Endothelial cell of umbilical vein (primary cell): ENCODE results near the gene CYP3A5. TPM values are rescaled to one million over a fixed set of nuclear protein-coding genes. Genes with fewer than 3 reads are reported as not detected.

Experiments used
- BruUV-seq: library from RNA; stranded (reverse); fragments of 400-500 nt; replicated peaks from 2 replicates; lab custom pipeline; 2021; lab: Mats Ljungman, UMichigan
- CTCF ChIA-PET: fragments of 300-600, 350-600 bp; sonication (Branson Sonifier 250); formaldehyde crosslinking; loops from one replicate; lab custom pipeline; 2021; ENCODE audit warnings: antibody characterized with exemption, inconsistent platforms; lab: Charles Lee
- POLR2A ChIA-PET: fragments of 300-600, 350-600 bp; sonication (Branson Sonifier 250); formaldehyde crosslinking; loops from one replicate; lab custom pipeline; 2021; ENCODE audit warnings: antibody characterized with exemption, inconsistent platforms; lab: Charles Lee
- DNase-seq: peaks from one replicate; pipeline ENCODE4 v3.0.0-alpha.2; 2011; ENCODE audit warnings: low read depth, low spot score
- FAIRE-seq: peaks from 2 replicates; lab custom pipeline; 2011; peaks lifted over from hg19 to GRCh38; lab: Jason Lieb, UNC
- H2AFZ ChIP-seq: 2 replicates; pipeline ENCODE4 v1.6.0; 2012; ENCODE audit warnings: low read depth, low read length, control low read depth, inconsistent platforms
- H3K27ac ChIP-seq: 2 replicates; pipeline ENCODE4 v1.5.1; 2011; ENCODE audit warnings: low read depth, mild to moderate bottlenecking, control low read depth, low read length, moderate library complexity; ENCODE audit not compliant: insufficient read depth
- H3K27me3 ChIP-seq, 2 experiments: 2 replicates each; pipeline versions ENCODE4 v1.6.0 to v1.6.1; 2011; ENCODE audit warnings: low read length in 2 of 2, mixed read lengths in 1 of 2; ENCODE audit not compliant: control insufficient read depth in 2 of 2, insufficient read depth in 2 of 2
- H3K36me3 ChIP-seq, 2 experiments: 2 replicates in 1 of 2; 3 replicates in 1 of 2; pipeline ENCODE4 v1.5.1; 2011; ENCODE audit warnings: low read length in 2 of 2, mild to moderate bottlenecking in 1 of 2, moderate library complexity in 1 of 2; ENCODE audit not compliant: control insufficient read depth in 2 of 2, insufficient read depth in 2 of 2; ENCODE audit errors: extremely low read depth in 1 of 2
- H3K4me1 ChIP-seq: 3 replicates; pipeline ENCODE4 v1.5.1; 2011; ENCODE audit warnings: mild to moderate bottlenecking, low read length; ENCODE audit not compliant: control insufficient read depth, insufficient read depth; ENCODE audit errors: extremely low read depth
- H3K4me2 ChIP-seq: 2 replicates; pipeline ENCODE4 v1.6.1; 2011; ENCODE audit warnings: low read length, control low read depth, mixed read lengths; ENCODE audit not compliant: insufficient read depth
- H3K4me3 ChIP-seq, 3 experiments: fragments of 200-600 bp in 1 of 3; sonication (generic), shearing (Covaris generic) in 1 of 3; replicated peaks in 1 of 3; 2 replicates each; pipeline ENCODE4 v1.5.1; 2011 to 2016; ENCODE audit warnings: control low read depth in 3 of 3, low read length in 3 of 3, mild to moderate bottlenecking in 2 of 3, inconsistent platforms in 1 of 3, low read depth in 1 of 3, moderate library complexity in 1 of 3; ENCODE audit not compliant: insufficient read depth in 1 of 3
- H3K79me2 ChIP-seq: 2 replicates; pipeline ENCODE4 v1.6.0; 2012; ENCODE audit warnings: low read length, inconsistent platforms; ENCODE audit not compliant: control insufficient read depth, insufficient read depth
- H3K9ac ChIP-seq: replicated peaks from 2 replicates; pipeline ENCODE3; 2011; ENCODE audit warnings: low read length, control low read depth; ENCODE audit not compliant: insufficient read depth; ENCODE audit errors: extremely low read depth
- H3K9me1 ChIP-seq: replicated peaks from 3 replicates; pipeline ENCODE4 v1.6.0; 2011; ENCODE audit warnings: mild to moderate bottlenecking, low read length; ENCODE audit not compliant: control insufficient read depth, insufficient read depth; ENCODE audit errors: extremely low read depth
- H3K9me3 ChIP-seq: replicated peaks from 2 replicates; pipeline ENCODE4 v1.5.1; 2012; ENCODE audit warnings: low read length, inconsistent platforms; ENCODE audit not compliant: control insufficient read depth, insufficient read depth
- H4K20me1 ChIP-seq: replicated peaks from 2 replicates; pipeline ENCODE3; 2011; ENCODE audit warnings: mild to moderate bottlenecking, low read length; ENCODE audit not compliant: control insufficient read depth, insufficient read depth; ENCODE audit errors: extremely low read depth
- EZH2 ChIP-seq: IDR thresholded peaks from 2 replicates; pipeline ENCODE4 v1.6.1; 2012; ENCODE audit warnings: borderline replicate concordance, low read depth, mild to moderate bottlenecking, moderate library complexity, low read length, inconsistent platforms; ENCODE audit not compliant: severe bottlenecking
- FOS ChIP-seq: IDR thresholded peaks from 2 replicates; pipeline ENCODE4 v1.6.1; 2011; ENCODE audit warnings: mild to moderate bottlenecking, low read length, moderate library complexity, borderline replicate concordance; ENCODE audit not compliant: insufficient read depth
- GATA2 ChIP-seq: IDR thresholded peaks from 2 replicates; pipeline ENCODE4 v1.7.0; 2011; ENCODE audit warnings: low read depth, mild to moderate bottlenecking, moderate library complexity, mixed read lengths, low read length; ENCODE audit not compliant: insufficient read length, insufficient read depth
- JUN ChIP-seq: IDR thresholded peaks from 2 replicates; pipeline ENCODE4 v1.6.1; 2011; ENCODE audit warnings: borderline replicate concordance, low read depth; ENCODE audit not compliant: insufficient read length, insufficient read depth
- MAX ChIP-seq: IDR thresholded peaks from 2 replicates; pipeline ENCODE4 v1.6.1; 2011; ENCODE audit not compliant: insufficient read depth, insufficient read length
- POLR2A ChIP-seq: IDR thresholded peaks from 2 replicates; pipeline ENCODE4 v1.6.1; 2012; ENCODE audit warnings: low read depth, mild to moderate bottlenecking, control low read depth, low read length
- POLR2AphosphoS5 ChIP-seq: IDR thresholded peaks from 2 replicates; pipeline ENCODE4 v1.6.1; 2012; ENCODE audit warnings: low read depth, mild to moderate bottlenecking, control low read depth, low read length, moderate library complexity; ENCODE audit not compliant: insufficient read depth
- dilution Hi-C: fragments of 300-500 bp; cut with MboI; formaldehyde crosslinking; loops from one replicate; pipeline ENCODE4 v1.15.0; 2019; ENCODE audit warnings: low sequenced_read_pairs; ENCODE audit not compliant: extremely low pct_ligation_motif_present
- intact Hi-C: fragments of 100-400 bp; cut with micrococcal nuclease; formaldehyde crosslinking; loops from one replicate; pipeline ENCODE4 v1.10.0; 2022
- polyA plus RNA-seq, 4 experiments: library from polyadenylated mRNA; depleted of rRNA in 3 of 4; stranded (reverse) in 3 of 4; unstranded in 1 of 4; fragments of >200 nt; gene quantifications; 2 replicates each; pipeline versions ENCODE4 v1.2.1 to v1.2.3, GENCODE V29; 2011 to 2012; ENCODE audit warnings: missing spikeins in 1 of 4
- total RNA-seq: library from RNA; stranded (reverse); gene quantifications from 2 replicates; pipeline ENCODE4 v1.2.3, GENCODE V29; 2021

The CYP3A5 gene
- total and polyA plus RNA-seq, 2 donors (not counting 3 experiments of a cell fraction or from before 2014, with no cell fraction given) = not detected

GRCh38 chr7:99694201-99694911, 14.6 kb upstream of the CYP3A5 start:
- dilution Hi-C loops = no loop called here
- no TSS peak for BruUV-seq

GRCh38 chr7:99693427-99694200, 13.8 kb upstream of the CYP3A5 start:
- no peaks in the 10 kb centered on the region for H3K79me2 ChIP-seq
- POLR2A ChIA-PET = no interaction called here
- H3K27me3 ChIP-seq = peaks cover 7 to 11% of the 10 kb centered on the region in 2 experiments
- intact Hi-C loops = no loop called here
- H3K27ac ChIP-seq = no peak overlapping the region
- no peak overlapping the region for H3K4me2 ChIP-seq
- BruUV-seq = no TSS peak
- no peaks in the 10 kb centered on the region for H4K20me1 ChIP-seq
- H3K9ac ChIP-seq = no peak overlapping the region
- no peaks in the 10 kb centered on the region for H3K9me3 ChIP-seq
- H3K9me1 ChIP-seq = no peaks in the 10 kb centered on the region
- H2AFZ ChIP-seq = no peak overlapping the region
- no peak for TF ChIP-seq GATA2
- no peak for FAIRE-seq
- CTCF ChIA-PET = no interaction called here
- DNase-seq = no peak
- peaks cover under 1% of the 10 kb centered on the region for H3K4me1 ChIP-seq
- H3K36me3 ChIP-seq = no peaks in the 10 kb centered on the region
- no peak overlapping the region for H3K4me3 ChIP-seq
- dilution Hi-C loops = no loop called here

More at GRCh38 chr7:99694201-99694911, 14.6 kb upstream of the CYP3A5 start:
- Histone ChIP-seq H2AFZ (no peak overlapping the region), H3K79me2 (no peaks in the 10 kb centered on the region), H3K27me3 (peaks cover 7 to 11% of the 10 kb centered on the region in 2 experiments), H4K20me1 (no peaks in the 10 kb centered on the region), H3K4me1 (peaks cover 3% of the 10 kb centered on the region), H3K4me2 (no peak overlapping the region), H3K9me1 (no peaks in the 10 kb centered on the region), H3K36me3 (no peaks in the 10 kb centered on the region), H3K4me3 (no peak overlapping the region), H3K9ac (no peak overlapping the region), H3K9me3 (no peaks in the 10 kb centered on the region), H3K27ac (no peak overlapping the region)
- DNase-seq (no peak), FAIRE-seq (no peak)
- CTCF ChIA-PET = no interaction called here
- TF ChIP-seq MAX (no peak), GATA2 (no peak), POLR2A (no peak), EZH2 (no peak), POLR2AphosphoS5 (no peak), FOS (no peak), JUN (no peak)
- intact Hi-C loops = no loop called here
- POLR2A ChIA-PET = no interaction called here
